GM12874 (cell line): Measurements from ENCODE around the gene RNGTT.

ENCODE experiments used
- TF ChIP-seq, protein P1 (sequence below): IDR thresholded peaks from 2 replicates; pipeline ENCODE4 v1.5.1; 2011; ENCODE audit warnings: low read depth, mild to moderate bottlenecking, control low read depth, low read length, moderate library complexity; ENCODE audit not compliant: insufficient read depth

RNGTT gene

DNA sequence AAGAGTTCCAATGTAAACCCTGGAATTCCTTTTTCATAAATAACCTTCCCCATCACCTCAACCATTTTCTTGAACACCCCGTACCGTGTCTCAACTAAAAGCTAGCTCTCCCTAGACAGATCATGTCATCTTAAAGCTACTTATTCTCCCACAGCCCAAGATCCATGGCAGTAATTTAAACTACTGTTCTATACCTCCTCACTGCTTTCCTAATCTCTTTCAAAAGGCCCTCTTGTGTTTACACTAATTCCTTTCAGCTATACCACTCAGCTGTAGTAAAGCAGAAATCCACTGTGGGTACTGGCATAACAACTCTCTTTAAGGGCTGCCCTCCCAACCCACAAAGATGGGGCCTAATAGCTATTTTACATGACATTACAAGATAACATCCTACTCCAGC is 67.5 kb downstream of the RNGTT start:
- TF ChIP-seq, protein P1, sequence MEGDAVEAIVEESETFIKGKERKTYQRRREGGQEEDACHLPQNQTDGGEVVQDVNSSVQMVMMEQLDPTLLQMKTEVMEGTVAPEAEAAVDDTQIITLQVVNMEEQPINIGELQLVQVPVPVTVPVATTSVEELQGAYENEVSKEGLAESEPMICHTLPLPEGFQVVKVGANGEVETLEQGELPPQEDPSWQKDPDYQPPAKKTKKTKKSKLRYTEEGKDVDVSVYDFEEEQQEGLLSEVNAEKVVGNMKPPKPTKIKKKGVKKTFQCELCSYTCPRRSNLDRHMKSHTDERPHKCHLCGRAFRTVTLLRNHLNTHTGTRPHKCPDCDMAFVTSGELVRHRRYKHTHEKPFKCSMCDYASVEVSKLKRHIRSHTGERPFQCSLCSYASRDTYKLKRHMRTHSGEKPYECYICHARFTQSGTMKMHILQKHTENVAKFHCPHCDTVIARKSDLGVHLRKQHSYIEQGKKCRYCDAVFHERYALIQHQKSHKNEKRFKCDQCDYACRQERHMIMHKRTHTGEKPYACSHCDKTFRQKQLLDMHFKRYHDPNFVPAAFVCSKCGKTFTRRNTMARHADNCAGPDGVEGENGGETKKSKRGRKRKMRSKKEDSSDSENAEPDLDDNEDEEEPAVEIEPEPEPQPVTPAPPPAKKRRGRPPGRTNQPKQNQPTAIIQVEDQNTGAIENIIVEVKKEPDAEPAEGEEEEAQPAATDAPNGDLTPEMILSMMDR = no peak

DNA sequence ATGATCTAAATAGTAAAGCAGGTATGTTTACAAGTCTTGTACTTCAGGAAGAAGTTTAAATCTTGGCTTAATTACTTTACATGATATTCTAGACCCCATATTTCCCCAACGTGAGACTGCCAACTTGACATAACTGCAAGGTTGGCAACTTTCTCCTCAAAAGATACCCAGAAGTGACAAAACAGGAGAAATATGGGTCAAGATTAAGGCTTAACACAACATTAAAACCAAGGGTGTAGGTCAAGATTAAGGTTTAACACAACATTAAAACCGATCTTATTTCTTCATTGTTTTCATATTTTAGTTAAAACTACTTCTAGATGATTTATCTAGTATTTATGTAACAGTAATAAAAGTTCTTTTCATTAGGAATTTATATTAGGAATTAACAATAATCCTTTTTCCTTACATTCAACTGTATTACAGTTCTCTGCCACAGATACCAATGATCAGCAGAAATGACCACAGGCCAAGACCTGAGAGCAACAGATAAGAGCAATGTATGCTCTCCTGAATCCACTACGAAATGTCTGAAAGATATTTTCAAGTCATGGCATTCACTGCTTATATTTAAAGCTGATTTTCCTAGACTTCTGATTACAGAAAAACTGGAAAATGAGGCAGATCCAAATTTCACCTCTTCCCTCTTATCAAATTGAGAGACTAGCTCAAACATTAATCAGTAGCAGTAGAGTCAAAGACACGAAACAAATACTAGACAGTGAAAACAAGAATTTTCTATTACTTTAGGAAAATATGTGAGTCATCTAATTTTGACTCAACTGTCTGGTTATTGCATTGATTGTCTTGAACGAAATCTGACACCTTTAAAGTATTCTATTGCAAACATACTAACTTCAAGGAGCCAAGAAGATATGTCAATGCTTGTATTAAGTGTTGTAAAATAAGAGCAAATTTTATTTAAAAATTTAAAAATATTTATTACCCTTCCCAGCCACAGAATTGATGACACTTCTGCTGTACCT is 72.3 kb downstream of the RNGTT start:
- TF ChIP-seq, protein P1 = no peak

GRCh38 chr6:88890394-88890793 is 73.0 kb downstream of the RNGTT start:
- TF ChIP-seq, protein P1 = no peak

DNA sequence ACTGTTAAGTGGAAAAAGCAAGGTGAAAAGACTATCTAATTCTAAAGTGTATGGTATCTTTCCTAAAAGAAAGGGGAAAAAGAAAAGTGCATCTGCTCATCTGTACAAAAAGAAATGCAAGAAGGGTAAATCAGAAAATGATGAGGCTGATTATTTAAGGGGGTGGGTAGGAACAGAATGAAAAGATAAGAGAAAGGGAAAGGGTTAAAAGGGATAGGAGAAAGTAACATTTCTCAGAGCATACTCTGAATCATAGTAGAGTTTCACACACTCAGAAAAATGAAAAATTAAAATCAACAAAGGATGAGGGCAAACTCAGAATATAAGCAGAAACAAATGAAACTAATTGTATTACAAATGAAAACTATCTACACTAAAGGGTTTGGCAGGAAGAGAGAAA is 79.1 kb downstream of the RNGTT start:
- TF ChIP-seq, protein P1 = no peak

DNA sequence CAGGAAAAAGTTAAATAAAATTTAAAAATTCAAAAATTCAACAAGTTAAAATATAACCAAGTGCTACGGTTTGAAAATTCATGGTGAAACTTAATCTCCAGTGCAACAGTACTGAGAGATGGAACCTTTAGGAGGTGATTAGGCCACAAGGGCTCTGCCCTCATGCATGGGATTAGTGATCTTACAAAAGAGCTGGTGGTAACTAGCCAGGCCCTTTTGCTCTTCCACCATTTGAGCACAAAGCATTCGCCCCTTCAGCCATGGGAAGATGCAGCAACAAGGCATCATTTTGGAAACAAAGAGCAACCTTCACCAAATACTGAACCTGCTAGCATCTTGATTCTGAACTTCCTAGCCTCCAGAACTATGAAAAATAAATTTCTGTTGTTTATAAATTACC is 80.9 kb downstream of the RNGTT start:
- TF ChIP-seq, protein P1 = no peak

- TF ChIP-seq, protein P1 = no peak
These were observed 82.0 kb downstream of the RNGTT start for GRCh38 chr6:88881451-88881850.

DNA sequence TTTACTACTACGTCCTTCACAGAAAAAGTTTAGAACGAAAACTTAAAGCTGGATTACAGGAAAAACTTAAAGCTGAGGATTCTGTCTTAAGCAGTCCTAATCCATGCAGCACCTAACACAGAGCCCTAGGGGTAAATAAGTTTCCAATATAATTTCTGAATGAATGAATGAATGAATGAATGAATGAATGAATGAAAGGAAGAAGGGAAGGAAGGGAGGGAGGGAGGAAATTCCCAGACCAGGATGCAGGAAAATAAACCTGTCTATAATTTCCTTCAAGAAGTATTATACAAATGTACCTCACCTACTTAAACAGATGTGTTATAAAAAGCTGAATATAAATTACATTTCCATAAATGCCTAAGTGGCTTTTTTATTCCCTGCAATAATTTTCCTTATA is 83.4 kb downstream of the RNGTT start:
- TF ChIP-seq, protein P1 = no peak
